Thoracic aorta (tissue), 2 donors: ENCODE data around the gene LRMDA. TPM values are rescaled to one million over a fixed set of nuclear protein-coding genes. Genes with fewer than 3 reads are reported as not detected.

ENCODE experiments used
- ATAC-seq: fragments of 150-250 bp; one replicate; pipeline ENCODE4 v1.8.0; 2017; ENCODE audit warnings: low read depth; ENCODE audit not compliant: insufficient number of reproducible peaks, low FRiP score
- DNase-seq: peaks from one replicate; pipeline ENCODE4 v3.0.0-alpha.2; 2020; ENCODE audit warnings: low spot score
- H3K27ac ChIP-seq, 2 donors: fragments of 200-600 bp; sonication (generic); 1 replicate in 1 of 2; 2 replicates in 1 of 2; pipeline ENCODE4 v1.5.1; 2016; ENCODE audit warnings: mild to moderate bottlenecking in 2 of 2, moderate library complexity in 2 of 2
- H3K27me3 ChIP-seq: fragments of 200-600 bp; sonication (generic); replicated peaks from 2 replicates; pipeline ENCODE4 v1.6.0; 2016; ENCODE audit warnings: mild to moderate bottlenecking; ENCODE audit not compliant: insufficient read depth
- H3K36me3 ChIP-seq: fragments of 200-600 bp; sonication (generic); one replicate; pipeline ENCODE4 v1.5.1; 2016
- H3K4me1 ChIP-seq, 2 donors: fragments of 200-600 bp; sonication (generic); 1 replicate in 1 of 2; 2 replicates in 1 of 2; pipeline versions ENCODE4 v1.5.1 to v1.6.0; 2016; ENCODE audit warnings: low read depth in 2 of 2, mild to moderate bottlenecking in 1 of 2; ENCODE audit not compliant: control insufficient read depth in 1 of 2
- H3K4me3 ChIP-seq: fragments of 200-600 bp; sonication (generic); 2 replicates; pipeline ENCODE4 v1.5.1; 2016; ENCODE audit warnings: mild to moderate bottlenecking
- H3K9me3 ChIP-seq: fragments of 200-600 bp; sonication (generic); 2 replicates; pipeline ENCODE4 v1.5.1; 2016
- total RNA-seq, 2 donors: library from RNA; depleted of rRNA; stranded (reverse); fragments of >200 nt; gene quantifications; one replicate each; pipeline versions ENCODE4 v1.1.0 to v1.2.3, GENCODE V29; 2016
- TF ChIP-seq, protein P1 (sequence below): fragments of 200-600 bp; sonication (generic); IDR thresholded peaks from one replicate; pipeline ENCODE4 v1.5.1; 2019; ENCODE audit warnings: antibody characterized with exemption

LRMDA gene
- total RNA-seq, 2 donors from 2014 or later: 8.3 to 36.6 TPM

- Histone ChIP-seq H3K27ac (no peak overlapping the region), H3K4me1 (peaks cover 18 to 45% of the 10 kb centered on the region in 2 donors), H3K27me3 (no peaks in the 10 kb centered on the region), H3K4me3 (no peak overlapping the region), H3K9me3 (no peaks in the 10 kb centered on the region), H3K36me3 (no peaks in the 10 kb centered on the region)
- TF ChIP-seq, protein P1, sequence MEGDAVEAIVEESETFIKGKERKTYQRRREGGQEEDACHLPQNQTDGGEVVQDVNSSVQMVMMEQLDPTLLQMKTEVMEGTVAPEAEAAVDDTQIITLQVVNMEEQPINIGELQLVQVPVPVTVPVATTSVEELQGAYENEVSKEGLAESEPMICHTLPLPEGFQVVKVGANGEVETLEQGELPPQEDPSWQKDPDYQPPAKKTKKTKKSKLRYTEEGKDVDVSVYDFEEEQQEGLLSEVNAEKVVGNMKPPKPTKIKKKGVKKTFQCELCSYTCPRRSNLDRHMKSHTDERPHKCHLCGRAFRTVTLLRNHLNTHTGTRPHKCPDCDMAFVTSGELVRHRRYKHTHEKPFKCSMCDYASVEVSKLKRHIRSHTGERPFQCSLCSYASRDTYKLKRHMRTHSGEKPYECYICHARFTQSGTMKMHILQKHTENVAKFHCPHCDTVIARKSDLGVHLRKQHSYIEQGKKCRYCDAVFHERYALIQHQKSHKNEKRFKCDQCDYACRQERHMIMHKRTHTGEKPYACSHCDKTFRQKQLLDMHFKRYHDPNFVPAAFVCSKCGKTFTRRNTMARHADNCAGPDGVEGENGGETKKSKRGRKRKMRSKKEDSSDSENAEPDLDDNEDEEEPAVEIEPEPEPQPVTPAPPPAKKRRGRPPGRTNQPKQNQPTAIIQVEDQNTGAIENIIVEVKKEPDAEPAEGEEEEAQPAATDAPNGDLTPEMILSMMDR: no peak
- ATAC-seq (no peak), DNase-seq (no peak)
These were observed 109.6 kb downstream of the LRMDA start for GRCh38 chr10:75540981-75541380.

GRCh38 chr10:75541411-75541810 lies 110.0 kb downstream of the LRMDA start:
- H3K27me3 ChIP-seq: no peaks in the 10 kb centered on the region
- H3K27ac ChIP-seq: no peak overlapping the region
- H3K36me3 ChIP-seq: no peaks in the 10 kb centered on the region
- TF ChIP-seq, protein P1: no peak
- ATAC-seq (no peak), DNase-seq (no peak)
- H3K4me3 ChIP-seq: no peak overlapping the region
- peaks cover 18 to 49% of the 10 kb centered on the region in 2 donors for H3K4me1 ChIP-seq
- no peaks in the 10 kb centered on the region for H3K9me3 ChIP-seq

DNA sequence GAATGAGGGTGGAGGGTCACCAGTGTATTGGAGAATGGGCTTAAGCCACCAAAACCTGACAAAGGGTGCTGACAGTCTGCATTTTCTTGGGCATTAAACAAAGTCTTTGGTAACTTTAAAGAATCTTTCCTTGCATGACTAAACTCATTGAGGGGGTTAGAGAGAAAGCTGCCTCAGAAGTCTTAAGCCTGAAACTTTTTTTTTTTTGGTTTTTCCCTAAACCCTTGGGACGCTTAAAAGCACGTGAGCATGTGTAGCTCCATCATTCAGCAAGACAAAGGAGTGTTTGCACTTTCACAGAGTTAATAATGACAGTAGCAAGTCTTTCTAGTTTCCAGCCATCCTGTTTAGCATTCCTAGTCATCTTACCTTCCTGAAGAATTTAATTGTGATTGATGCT lies 110.7 kb downstream of the LRMDA start:
- H3K4me1 ChIP-seq: peaks cover 20 to 51% of the 10 kb centered on the region in 2 donors
- H3K27me3 ChIP-seq: no peaks in the 10 kb centered on the region
- no peak for ATAC-seq
- TF ChIP-seq, protein P1: no peak
- DNase-seq: no peak
- no peaks in the 10 kb centered on the region for H3K36me3 ChIP-seq
- H3K27ac ChIP-seq: no peak overlapping the region
- H3K4me3 ChIP-seq: no peak overlapping the region
- no peaks in the 10 kb centered on the region for H3K9me3 ChIP-seq

DNA sequence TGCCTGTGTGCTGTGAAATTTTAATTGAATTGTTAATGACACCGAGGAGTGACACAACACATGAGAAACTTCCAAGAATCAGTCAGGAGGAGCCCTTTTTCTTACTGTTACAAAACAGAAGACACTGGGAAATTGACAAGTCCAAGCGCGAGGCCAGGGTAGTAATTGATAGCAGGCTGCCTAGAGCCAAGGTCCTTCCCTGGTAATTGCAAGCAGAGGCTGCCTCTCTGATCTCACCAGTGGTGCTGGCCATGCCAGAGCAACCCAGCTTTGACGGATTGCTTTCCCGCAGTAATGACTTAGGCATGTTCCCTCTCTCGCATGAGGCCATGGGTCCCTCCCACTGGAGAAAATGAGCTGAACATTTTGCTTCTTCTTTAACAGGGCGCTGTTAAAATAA lies 111.5 kb downstream of the LRMDA start:
- H3K4me1 ChIP-seq: peaks cover 28 to 59% of the 10 kb centered on the region in 2 donors
- no peaks in the 10 kb centered on the region for H3K9me3 ChIP-seq
- DNase-seq: peak; percentile 45
- ATAC-seq: peak; percentile 64
- H3K36me3 ChIP-seq: no peaks in the 10 kb centered on the region
- TF ChIP-seq, protein P1: no peak
- no peaks in the 10 kb centered on the region for H3K27me3 ChIP-seq
- peak overlapping the region; percentile 35 for H3K4me3 ChIP-seq
- H3K27ac ChIP-seq: peak overlapping the region; percentile 13 to 56

GRCh38 chr10:75544386-75544785 lies 113.0 kb downstream of the LRMDA start:
- peak overlapping the region in 1 of 2 donors; percentile 4 for H3K27ac ChIP-seq
- ATAC-seq: no peak

More at GRCh38 chr10:75544386-75544785, 113.0 kb downstream of the LRMDA start:
- H3K27me3 ChIP-seq: no peaks in the 10 kb centered on the region
- no peak for DNase-seq
- H3K36me3 ChIP-seq: no peaks in the 10 kb centered on the region
- peaks cover 36 to 67% of the 10 kb centered on the region in 2 donors for H3K4me1 ChIP-seq
- H3K9me3 ChIP-seq: no peaks in the 10 kb centered on the region
- TF ChIP-seq, protein P1: no peak
- H3K4me3 ChIP-seq: no peak overlapping the region
